GM12874 (cell line): ENCODE measurements around the gene SPAG17.

Source experiments
- TF ChIP-seq, protein P1 (sequence below): IDR thresholded peaks from 2 replicates; pipeline ENCODE4 v1.5.1; 2011; ENCODE audit warnings: low read depth, mild to moderate bottlenecking, control low read depth, low read length, moderate library complexity; ENCODE audit not compliant: insufficient read depth

SPAG17 gene

GRCh38 chr1:117985973-117986372, 199.1 kb downstream of the SPAG17 start:
- TF ChIP-seq, protein P1, sequence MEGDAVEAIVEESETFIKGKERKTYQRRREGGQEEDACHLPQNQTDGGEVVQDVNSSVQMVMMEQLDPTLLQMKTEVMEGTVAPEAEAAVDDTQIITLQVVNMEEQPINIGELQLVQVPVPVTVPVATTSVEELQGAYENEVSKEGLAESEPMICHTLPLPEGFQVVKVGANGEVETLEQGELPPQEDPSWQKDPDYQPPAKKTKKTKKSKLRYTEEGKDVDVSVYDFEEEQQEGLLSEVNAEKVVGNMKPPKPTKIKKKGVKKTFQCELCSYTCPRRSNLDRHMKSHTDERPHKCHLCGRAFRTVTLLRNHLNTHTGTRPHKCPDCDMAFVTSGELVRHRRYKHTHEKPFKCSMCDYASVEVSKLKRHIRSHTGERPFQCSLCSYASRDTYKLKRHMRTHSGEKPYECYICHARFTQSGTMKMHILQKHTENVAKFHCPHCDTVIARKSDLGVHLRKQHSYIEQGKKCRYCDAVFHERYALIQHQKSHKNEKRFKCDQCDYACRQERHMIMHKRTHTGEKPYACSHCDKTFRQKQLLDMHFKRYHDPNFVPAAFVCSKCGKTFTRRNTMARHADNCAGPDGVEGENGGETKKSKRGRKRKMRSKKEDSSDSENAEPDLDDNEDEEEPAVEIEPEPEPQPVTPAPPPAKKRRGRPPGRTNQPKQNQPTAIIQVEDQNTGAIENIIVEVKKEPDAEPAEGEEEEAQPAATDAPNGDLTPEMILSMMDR: no peak

- TF ChIP-seq, protein P1: no peak
These were observed 199.8 kb downstream of the SPAG17 start for GRCh38 chr1:117985239-117985638.

- TF ChIP-seq, protein P1: no peak
These were observed 203.4 kb downstream of the SPAG17 start for GRCh38 chr1:117981455-117982192.

DNA sequence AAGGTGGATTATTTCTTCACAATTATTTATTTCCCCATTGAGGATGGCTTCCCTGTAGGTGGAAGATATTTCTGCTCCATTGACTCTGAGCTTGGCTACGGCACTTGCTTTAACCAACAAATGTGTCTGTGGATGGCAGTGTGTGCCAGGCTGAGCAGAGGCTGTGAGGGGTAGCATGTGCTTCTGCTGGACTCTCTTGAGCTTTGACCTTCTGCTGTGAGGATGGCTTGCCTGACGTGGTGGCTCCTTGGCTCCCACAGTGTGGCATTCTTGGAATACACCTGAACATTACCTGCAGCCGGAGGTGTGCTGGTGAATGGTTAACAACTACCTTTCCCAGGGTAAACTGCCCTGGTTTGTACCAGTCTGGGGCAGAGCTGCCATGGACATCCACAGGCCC, 208.6 kb downstream of the SPAG17 start:
- TF ChIP-seq, protein P1: no peak

DNA sequence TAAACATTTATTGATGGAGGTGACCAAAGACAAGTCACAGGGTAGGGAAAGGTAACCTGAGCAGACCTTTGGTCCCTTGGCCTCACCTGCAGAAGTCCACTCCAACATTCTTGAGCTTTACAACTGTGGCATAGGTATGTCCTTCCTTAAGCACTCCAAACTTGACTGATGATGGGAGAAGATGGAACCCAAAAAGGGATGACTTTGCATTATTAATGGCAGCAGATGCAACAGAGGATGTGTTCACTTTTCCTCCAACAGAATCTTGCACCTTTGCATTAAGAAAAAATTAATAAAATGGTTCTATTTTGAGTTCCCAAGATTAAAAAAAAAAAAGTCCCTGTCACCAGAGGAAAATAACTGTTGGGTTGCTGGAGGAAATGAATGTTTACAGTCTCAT, 213.3 kb downstream of the SPAG17 start:
- TF ChIP-seq, protein P1: no peak

- TF ChIP-seq, protein P1: no peak
These were observed 214.8 kb downstream of the SPAG17 start for GRCh38 chr1:117970252-117970651.

- TF ChIP-seq, protein P1: no peak
These were observed 217.1 kb downstream of the SPAG17 start for GRCh38 chr1:117967881-117968280.
